ENCODE measurements around the gene H2AZ2. TPM values are rescaled to one million over a fixed set of nuclear protein-coding genes. Genes with fewer than 3 reads are reported as not detected.

The H2AZ2 gene
- total RNA-seq, 1 experiment from 2014 or later, result 188 TPM

GRCh38 chr7:44802418-44803025 is 45.4 kb downstream of the H2AZ2 start:
- Histone ChIP-seq H2AFZ (ENCODE audit: low read length) (no peak overlapping the region), H3K9me2 (replicated peaks; ENCODE audit: insufficient read depth, low read length) (no peaks in the 10 kb centered on the region), H3K27ac (ENCODE audit: low read length) (no peak overlapping the region), H3K27me3 (ENCODE audit: low read length) (no peaks in the 10 kb centered on the region), H3K4me1 (ENCODE audit: low read length) (peaks cover 15% of the 10 kb centered on the region), H4K20me1 (ENCODE audit: insufficient read depth, low read depth, low read length) (peaks cover 34% of the 10 kb centered on the region), H3K9me3 (ENCODE audit: low read length) (no peaks in the 10 kb centered on the region), H3K36me3 (ENCODE audit: insufficient read depth, low read length) (peaks cover 48% of the 10 kb centered on the region), H3K4me3 (ENCODE audit: low read length) (no peak overlapping the region), H3K9ac (ENCODE audit: low read length) (no peak overlapping the region), H3K79me2 (ENCODE audit: low read length) (peaks cover 22% of the 10 kb centered on the region), H3K4me2 (ENCODE audit: low read depth, low read length, poor library complexity, severe bottlenecking) (no peak overlapping the region)
- no peak for DNase-seq

- no peak overlapping the region for H3K4me3 ChIP-seq (ENCODE audit: low read length)
- peaks cover 50% of the 10 kb centered on the region for H3K36me3 ChIP-seq (ENCODE audit: insufficient read depth, low read length)
- H3K9me2 ChIP-seq (replicated peaks; ENCODE audit: insufficient read depth, low read length), result no peaks in the 10 kb centered on the region
- H3K4me1 ChIP-seq (ENCODE audit: low read length), result peaks cover 16% of the 10 kb centered on the region
- H3K27me3 ChIP-seq (ENCODE audit: low read length), result no peaks in the 10 kb centered on the region
- H3K9me3 ChIP-seq (ENCODE audit: low read length), result no peaks in the 10 kb centered on the region
- no peak overlapping the region for H3K27ac ChIP-seq (ENCODE audit: low read length)
- H3K4me2 ChIP-seq (ENCODE audit: low read depth, low read length, poor library complexity, severe bottlenecking), result no peak overlapping the region
- H3K79me2 ChIP-seq (ENCODE audit: low read length), result peaks cover 28% of the 10 kb centered on the region
- H3K9ac ChIP-seq (ENCODE audit: low read length), result no peak overlapping the region
- no peak overlapping the region for H2AFZ ChIP-seq (ENCODE audit: low read length)
- H4K20me1 ChIP-seq (ENCODE audit: insufficient read depth, low read depth, low read length), result peaks cover 41% of the 10 kb centered on the region
- DNase-seq, result no peak
These were observed 46.0 kb downstream of the H2AZ2 start for GRCh38 chr7:44801890-44802289.

GRCh38 chr7:44799939-44800338 is 47.9 kb downstream of the H2AZ2 start:
- no peak for DNase-seq
- Histone ChIP-seq H3K9me2 (replicated peaks; ENCODE audit: insufficient read depth, low read length) (no peaks in the 10 kb centered on the region), H4K20me1 (ENCODE audit: insufficient read depth, low read depth, low read length) (peaks cover 41% of the 10 kb centered on the region), H3K36me3 (ENCODE audit: insufficient read depth, low read length) (peaks cover 50% of the 10 kb centered on the region), H3K4me3 (ENCODE audit: low read length) (no peak overlapping the region), H3K4me1 (ENCODE audit: low read length) (peaks cover 22% of the 10 kb centered on the region), H3K9ac (ENCODE audit: low read length) (no peak overlapping the region), H2AFZ (ENCODE audit: low read length) (no peak overlapping the region), H3K27ac (ENCODE audit: low read length) (no peak overlapping the region), H3K4me2 (ENCODE audit: low read depth, low read length, poor library complexity, severe bottlenecking) (no peak overlapping the region), H3K27me3 (ENCODE audit: low read length) (no peaks in the 10 kb centered on the region), H3K9me3 (ENCODE audit: low read length) (no peaks in the 10 kb centered on the region), H3K79me2 (ENCODE audit: low read length) (peaks cover 43% of the 10 kb centered on the region)

DNA sequence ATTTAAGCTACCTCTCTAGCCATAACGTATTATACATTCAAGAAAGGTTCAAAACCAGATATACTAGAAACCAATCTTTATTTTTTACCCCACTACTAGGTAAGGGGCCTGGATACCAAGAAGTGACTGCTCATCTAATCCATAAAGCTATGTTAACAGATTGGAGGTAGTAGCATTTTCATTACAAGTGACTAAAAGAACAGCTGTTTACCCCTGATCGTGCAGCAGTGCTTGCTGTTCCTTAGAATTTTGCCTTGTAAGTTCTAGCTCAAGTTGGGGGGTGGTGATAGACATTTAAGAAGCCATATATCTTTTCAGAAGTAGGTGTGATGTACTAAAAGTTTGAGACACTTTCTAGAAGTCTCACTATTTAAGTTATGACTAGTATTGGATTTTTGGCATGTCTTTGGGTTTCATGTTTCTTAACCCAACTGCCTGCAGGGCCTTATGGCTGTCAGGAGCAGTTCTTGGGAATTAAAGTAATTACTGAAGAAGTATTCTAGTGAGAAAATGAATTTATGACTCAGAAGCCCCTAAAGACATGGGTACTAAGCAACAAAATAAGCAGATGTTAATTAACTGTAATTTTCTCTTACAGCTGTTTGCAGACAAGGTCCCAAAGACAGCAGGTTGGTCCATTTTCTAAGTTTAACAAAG is 49.1 kb downstream of the H2AZ2 start:
- H3K27me3 ChIP-seq (ENCODE audit: low read length), result no peaks in the 10 kb centered on the region
- H3K36me3 ChIP-seq (ENCODE audit: insufficient read depth, low read length), result peaks cover 50% of the 10 kb centered on the region
- peaks cover 46% of the 10 kb centered on the region for H3K79me2 ChIP-seq (ENCODE audit: low read length)
- H3K4me1 ChIP-seq (ENCODE audit: low read length), result peaks cover 22% of the 10 kb centered on the region
- H3K4me2 ChIP-seq (ENCODE audit: low read depth, low read length, poor library complexity, severe bottlenecking), result peak overlapping the region; percentile 98
- peaks cover 41% of the 10 kb centered on the region for H4K20me1 ChIP-seq (ENCODE audit: insufficient read depth, low read depth, low read length)
- no peaks in the 10 kb centered on the region for H3K9me2 ChIP-seq (replicated peaks; ENCODE audit: insufficient read depth, low read length)
- peak overlapping the region; percentile 79; the same call in 1 of the 2 replicates for H3K4me3 ChIP-seq (ENCODE audit: low read length)
- no peaks in the 10 kb centered on the region for H3K9me3 ChIP-seq (ENCODE audit: low read length)
- no peak overlapping the region for H3K9ac ChIP-seq (ENCODE audit: low read length)
- peak overlapping the region; percentile 90; the same call in 1 of the 2 replicates for H3K27ac ChIP-seq (ENCODE audit: low read length)
- H2AFZ ChIP-seq (ENCODE audit: low read length), result no peak overlapping the region
- no peak for DNase-seq

- no peaks in the 10 kb centered on the region for H3K9me3 ChIP-seq (ENCODE audit: low read length)
- peaks cover 43% of the 10 kb centered on the region for H3K36me3 ChIP-seq (ENCODE audit: insufficient read depth, low read length)
- H4K20me1 ChIP-seq (ENCODE audit: insufficient read depth, low read depth, low read length), result peaks cover 41% of the 10 kb centered on the region
- DNase-seq, result peak; percentile 92
- peaks cover 22% of the 10 kb centered on the region for H3K4me1 ChIP-seq (ENCODE audit: low read length)
- peaks cover 46% of the 10 kb centered on the region for H3K79me2 ChIP-seq (ENCODE audit: low read length)
- no peaks in the 10 kb centered on the region for H3K9me2 ChIP-seq (replicated peaks; ENCODE audit: insufficient read depth, low read length)
- peak overlapping the region; percentile 90 for H3K27ac ChIP-seq (ENCODE audit: low read length)
- H3K4me3 ChIP-seq (ENCODE audit: low read length), result peak overlapping the region; percentile 79
- peak overlapping the region; percentile 87 for H3K9ac ChIP-seq (ENCODE audit: low read length)
- no peaks in the 10 kb centered on the region for H3K27me3 ChIP-seq (ENCODE audit: low read length)
- peak overlapping the region; percentile 98 for H3K4me2 ChIP-seq (ENCODE audit: low read depth, low read length, poor library complexity, severe bottlenecking)
- no peak overlapping the region for H2AFZ ChIP-seq (ENCODE audit: low read length)
These were observed 50.3 kb downstream of the H2AZ2 start for GRCh38 chr7:44797329-44798258.

- Histone ChIP-seq H4K20me1 (ENCODE audit: insufficient read depth, low read depth, low read length) (peaks cover 38% of the 10 kb centered on the region), H3K4me3 (ENCODE audit: low read length) (peak within 1 kb of the TSS; percentile 79), H3K27me3 (ENCODE audit: low read length) (no peaks in the 10 kb centered on the region), H3K9ac (ENCODE audit: low read length) (peak within 1 kb of the TSS; percentile 87), H3K27ac (ENCODE audit: low read length) (peak within 1 kb of the TSS; percentile 90), H3K79me2 (ENCODE audit: low read length) (peaks cover 46% of the 10 kb centered on the region), H3K4me2 (ENCODE audit: low read depth, low read length, poor library complexity, severe bottlenecking) (peak within 1 kb of the TSS; percentile 98), H3K9me3 (ENCODE audit: low read length) (no peaks in the 10 kb centered on the region), H3K36me3 (ENCODE audit: insufficient read depth, low read length) (peaks cover 35% of the 10 kb centered on the region), H3K4me1 (ENCODE audit: low read length) (peaks cover 22% of the 10 kb centered on the region), H3K9me2 (replicated peaks; ENCODE audit: insufficient read depth, low read length) (no peaks in the 10 kb centered on the region), H2AFZ (ENCODE audit: low read length) (peak within 1 kb of the TSS; percentile 63; the same call in 1 of the 2 replicates)
- peak; percentile 99 for DNase-seq
These were observed 51.2 kb downstream of the H2AZ2 start, which contains the start of gene PPIA for GRCh38 chr7:44796504-44797328. PPIA (plus strand) TSS chr7:44796681; CDS start chr7:44796725, 44 bp downstream.

- Histone ChIP-seq H3K36me3 (ENCODE audit: insufficient read depth, low read length) (peaks cover 32% of the 10 kb centered on the region), H3K9me2 (replicated peaks; ENCODE audit: insufficient read depth, low read length) (no peaks in the 10 kb centered on the region), H3K4me3 (ENCODE audit: low read length) (peak overlapping the region; percentile 79), H3K79me2 (ENCODE audit: low read length) (peaks cover 46% of the 10 kb centered on the region), H3K27me3 (ENCODE audit: low read length) (no peaks in the 10 kb centered on the region), H3K9me3 (ENCODE audit: low read length) (no peaks in the 10 kb centered on the region), H3K27ac (ENCODE audit: low read length) (peak overlapping the region; percentile 90), H4K20me1 (ENCODE audit: insufficient read depth, low read depth, low read length) (peaks cover 35% of the 10 kb centered on the region), H3K4me1 (ENCODE audit: low read length) (peaks cover 22% of the 10 kb centered on the region), H2AFZ (ENCODE audit: low read length) (peak overlapping the region; percentile 63; the same call in 1 of the 2 replicates), H3K4me2 (ENCODE audit: low read depth, low read length, poor library complexity, severe bottlenecking) (peak overlapping the region; percentile 98), H3K9ac (ENCODE audit: low read length) (peak overlapping the region; percentile 87)
- DNase-seq, result no peak
These were observed 51.8 kb downstream of the H2AZ2 start for GRCh38 chr7:44796034-44796503.

All from Karpas-422 (cell line).